ENCODE data around the gene LIN7B.

Gene LIN7B

GRCh38 chr19:49085020-49085867 lies 28.9 kb upstream of the LIN7B start, which contains the start of gene SNRNP70 (continued):
- TF ChIP-seq KLF17 (tag by site-specific recombination; IDR thresholded peaks at IDR 0.05) (peak; percentile 90; the same call in 1 of the 2 replicates), ZFP41 (tag by site-specific recombination; IDR thresholded peaks at IDR 0.05; ENCODE audit: borderline replicate concordance) (no peak), ZNF449 (tag by site-specific recombination; IDR thresholded peaks at IDR 0.05) (peak; percentile 62; the same call in 1 of the 2 replicates)

- Histone ChIP-seq H3K4me3 (ENCODE audit: low read depth, low read length) (peak overlapping the region; percentile 89), H3K27ac (ENCODE audit: extremely low read depth, low read depth, low read length) (peak overlapping the region; percentile 92), H3K36me3 (ENCODE audit: control insufficient read depth in 2 of 2, insufficient read depth in 1 of 2, low read length in 2 of 2) (peaks cover 42 to 45% of the 10 kb centered on the region in 2 experiments), H3K9me3 (ENCODE audit: control insufficient read depth, insufficient read depth, low read depth, low read length) (no peaks in the 10 kb centered on the region), H3K4me1 (ENCODE audit: control insufficient read depth, insufficient read depth, low read length) (peaks cover 5% of the 10 kb centered on the region; the same call in 1 of the 2 replicates)
- ChIA-PET CTCF (interaction anchor here (0.6 to 4.0 kb wide), 3 partner anchors 12 to 38 kb away, joined by 3 to 36 read pairs (median 4); no protein-coding TSS in a partner anchor), POLR2A (interaction anchor here (0.6 to 1.2 kb wide), 3 partner anchors 10 to 92 kb away, joined by 3 read pairs; partner anchors contain the start of genes GYS1 and RUVBL2)
- TF ChIP-seq ZBTB21 (tag by site-specific recombination; IDR thresholded peaks at IDR 0.05) = no peak
- TF ChIP-seq ZNF146 (tag by site-specific recombination; IDR thresholded peaks at IDR 0.05) = no peak
- TF ChIP-seq ZNF394 (tag by site-specific recombination; IDR thresholded peaks at IDR 0.05; ENCODE audit: borderline replicate concordance) = no peak
- no peak for TF ChIP-seq ZSCAN4 (tag by site-specific recombination; IDR thresholded peaks at IDR 0.05)
- no peak for TF ChIP-seq HOXA7 (CRISPR knock-in tag; IDR thresholded peaks at IDR 0.05; ENCODE audit: borderline replicate concordance)
- TF ChIP-seq ZNF133 (tag by site-specific recombination; IDR thresholded peaks at IDR 0.05) = 0 out of 2 replicates have a peak, but pooled peaks have one; percentile 6
- TF ChIP-seq PRDM6 (tag by site-specific recombination; IDR thresholded peaks at IDR 0.05) = no peak
- no peak for TF ChIP-seq ZNF155 (tag by site-specific recombination; IDR thresholded peaks at IDR 0.05)
Measured at GRCh38 chr19:49085868-49086232, 28.3 kb upstream of the LIN7B start.

GRCh38 chr19:49086296-49086695 lies 27.9 kb upstream of the LIN7B start:
- H3K27ac ChIP-seq (ENCODE audit: extremely low read depth, low read depth, low read length) = peak overlapping the region; percentile 92
- TF ChIP-seq ZNF654 (tag by site-specific recombination; IDR thresholded peaks at IDR 0.05; ENCODE audit: low read depth) = no peak
- no peak for TF ChIP-seq ZNF555 (tag by site-specific recombination; conservative IDR thresholded peaks at IDR 0.05)
- TF ChIP-seq ZNF791 (tag by site-specific recombination; IDR thresholded peaks at IDR 0.05) = no peak
- TF ChIP-seq ELK4 (IDR thresholded peaks at IDR 0.05; ENCODE audit: borderline replicate concordance, low read depth, low read length) = no peak
- no peak for TF ChIP-seq SALL2 (tag by site-specific recombination; IDR thresholded peaks at IDR 0.05; ENCODE audit: borderline replicate concordance)
- no peak for TF ChIP-seq ZNF704 (tag by site-specific recombination; IDR thresholded peaks at IDR 0.05)
- H3K36me3 ChIP-seq (ENCODE audit: control insufficient read depth in 2 of 2, insufficient read depth in 1 of 2, low read length in 2 of 2) = peaks cover 47 to 50% of the 10 kb centered on the region in 2 experiments
- H3K4me1 ChIP-seq (ENCODE audit: control insufficient read depth, insufficient read depth, low read length) = peaks cover 5% of the 10 kb centered on the region; the same call in 1 of the 2 replicates
- ChIA-PET CTCF (interaction anchor here (0.6 to 4.0 kb wide), 5 partner anchors 11 to 60 kb away, joined by 3 to 36 read pairs (median 4); no protein-coding TSS in a partner anchor), POLR2A (interaction anchor here (0.6 to 1.2 kb wide), 3 partner anchors 9 to 93 kb away, joined by 3 read pairs; partner anchors contain the start of genes GYS1 and RUVBL2)
- H3K9me3 ChIP-seq (ENCODE audit: control insufficient read depth, insufficient read depth, low read depth, low read length) = no peaks in the 10 kb centered on the region
- peak overlapping the region; percentile 89 for H3K4me3 ChIP-seq (ENCODE audit: low read depth, low read length)

Data from HEK293 (cell line).